Thyroid gland (tissue), 4 donors: ENCODE data around the gene PC.

ENCODE experiments used
- POLR2A ChIP-seq, 2 donors: fragments of 450-650 bp; IDR thresholded peaks; one replicate each; pipeline ENCODE4 v1.6.1; 2017; ENCODE audit warnings: antibody characterized with exemption in 2 of 2, mild to moderate bottlenecking in 2 of 2, moderate library complexity in 1 of 2
- TF ChIP-seq, protein P1 (sequence below), 6 experiments: fragments of 200-600 bp in 3 of 6; fragments of 450-650 bp in 3 of 6; sonication (generic) in 3 of 6; IDR thresholded peaks; one replicate each; pipeline ENCODE4 v1.5.1; 2016 to 2019; ENCODE audit warnings: antibody characterized with exemption in 6 of 6, mild to moderate bottlenecking in 2 of 6, inconsistent platforms in 1 of 6, moderate library complexity in 1 of 6

DNA sequence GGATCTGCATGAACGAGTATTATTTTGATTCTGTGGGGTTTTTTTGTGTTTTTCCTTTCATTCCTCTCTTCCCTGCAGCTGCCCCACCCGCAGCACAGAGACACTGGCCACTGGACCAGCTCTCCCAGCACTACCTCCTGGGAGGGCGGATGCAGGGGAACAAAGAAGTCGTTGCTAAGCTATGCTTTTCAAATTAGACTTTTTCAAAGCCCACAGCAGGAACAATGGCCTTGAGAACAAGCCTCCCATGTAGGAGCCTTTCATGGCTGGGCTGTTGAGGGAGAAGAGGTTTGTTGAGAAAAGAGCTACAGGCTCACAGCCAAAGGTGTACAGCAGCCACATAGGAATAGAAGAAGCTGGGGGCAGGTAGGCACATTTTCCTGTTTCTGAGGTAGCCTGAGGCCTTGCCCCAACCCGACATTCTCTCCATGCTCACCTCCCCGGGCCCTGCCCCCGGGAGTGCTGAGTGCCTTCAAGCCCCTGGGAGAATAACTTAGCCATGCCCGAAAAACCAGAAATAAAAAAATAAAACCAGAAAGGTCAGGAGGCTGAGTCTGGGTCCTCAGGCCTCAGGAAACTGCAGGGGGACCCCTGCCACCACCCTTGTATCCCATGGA is 44.2 kb upstream of the PC start:
- TF ChIP-seq, protein P1, sequence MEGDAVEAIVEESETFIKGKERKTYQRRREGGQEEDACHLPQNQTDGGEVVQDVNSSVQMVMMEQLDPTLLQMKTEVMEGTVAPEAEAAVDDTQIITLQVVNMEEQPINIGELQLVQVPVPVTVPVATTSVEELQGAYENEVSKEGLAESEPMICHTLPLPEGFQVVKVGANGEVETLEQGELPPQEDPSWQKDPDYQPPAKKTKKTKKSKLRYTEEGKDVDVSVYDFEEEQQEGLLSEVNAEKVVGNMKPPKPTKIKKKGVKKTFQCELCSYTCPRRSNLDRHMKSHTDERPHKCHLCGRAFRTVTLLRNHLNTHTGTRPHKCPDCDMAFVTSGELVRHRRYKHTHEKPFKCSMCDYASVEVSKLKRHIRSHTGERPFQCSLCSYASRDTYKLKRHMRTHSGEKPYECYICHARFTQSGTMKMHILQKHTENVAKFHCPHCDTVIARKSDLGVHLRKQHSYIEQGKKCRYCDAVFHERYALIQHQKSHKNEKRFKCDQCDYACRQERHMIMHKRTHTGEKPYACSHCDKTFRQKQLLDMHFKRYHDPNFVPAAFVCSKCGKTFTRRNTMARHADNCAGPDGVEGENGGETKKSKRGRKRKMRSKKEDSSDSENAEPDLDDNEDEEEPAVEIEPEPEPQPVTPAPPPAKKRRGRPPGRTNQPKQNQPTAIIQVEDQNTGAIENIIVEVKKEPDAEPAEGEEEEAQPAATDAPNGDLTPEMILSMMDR (IDR thresholded peaks at IDR 0.05) = no peak
- TF ChIP-seq POLR2A (IDR thresholded peaks at IDR 0.05) = no peak
